LNCAP (cell line): ENCODE results near the gene ZNF641.

Experiments used
- TF ChIP-seq, protein P1 (sequence below): fragments of 450-650 bp; IDR thresholded peaks from 2 replicates; pipeline ENCODE4 v1.5.1; 2017; ENCODE audit warnings: mild to moderate bottlenecking

ZNF641 gene

DNA sequence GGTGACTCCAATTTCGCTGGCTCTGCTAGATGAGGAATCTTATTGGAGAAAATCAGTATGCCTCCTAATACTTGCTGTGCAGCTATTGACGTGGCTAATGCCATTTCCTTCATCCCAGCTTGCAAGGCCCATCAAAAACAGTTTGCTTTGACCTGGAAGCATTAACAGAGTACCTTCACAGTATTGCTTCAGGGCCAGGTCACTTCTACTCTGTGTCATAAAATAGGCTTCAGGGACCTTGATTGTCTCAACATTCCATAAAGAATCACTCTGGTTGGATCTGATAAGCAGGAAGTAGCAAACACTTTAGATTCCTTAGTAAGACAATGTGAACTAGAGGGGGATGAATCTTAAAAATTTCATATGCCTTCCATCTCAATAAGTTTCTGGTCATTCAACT lies 26.9 kb upstream of the ZNF641 start:
- TF ChIP-seq, protein P1, sequence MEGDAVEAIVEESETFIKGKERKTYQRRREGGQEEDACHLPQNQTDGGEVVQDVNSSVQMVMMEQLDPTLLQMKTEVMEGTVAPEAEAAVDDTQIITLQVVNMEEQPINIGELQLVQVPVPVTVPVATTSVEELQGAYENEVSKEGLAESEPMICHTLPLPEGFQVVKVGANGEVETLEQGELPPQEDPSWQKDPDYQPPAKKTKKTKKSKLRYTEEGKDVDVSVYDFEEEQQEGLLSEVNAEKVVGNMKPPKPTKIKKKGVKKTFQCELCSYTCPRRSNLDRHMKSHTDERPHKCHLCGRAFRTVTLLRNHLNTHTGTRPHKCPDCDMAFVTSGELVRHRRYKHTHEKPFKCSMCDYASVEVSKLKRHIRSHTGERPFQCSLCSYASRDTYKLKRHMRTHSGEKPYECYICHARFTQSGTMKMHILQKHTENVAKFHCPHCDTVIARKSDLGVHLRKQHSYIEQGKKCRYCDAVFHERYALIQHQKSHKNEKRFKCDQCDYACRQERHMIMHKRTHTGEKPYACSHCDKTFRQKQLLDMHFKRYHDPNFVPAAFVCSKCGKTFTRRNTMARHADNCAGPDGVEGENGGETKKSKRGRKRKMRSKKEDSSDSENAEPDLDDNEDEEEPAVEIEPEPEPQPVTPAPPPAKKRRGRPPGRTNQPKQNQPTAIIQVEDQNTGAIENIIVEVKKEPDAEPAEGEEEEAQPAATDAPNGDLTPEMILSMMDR: no peak

DNA sequence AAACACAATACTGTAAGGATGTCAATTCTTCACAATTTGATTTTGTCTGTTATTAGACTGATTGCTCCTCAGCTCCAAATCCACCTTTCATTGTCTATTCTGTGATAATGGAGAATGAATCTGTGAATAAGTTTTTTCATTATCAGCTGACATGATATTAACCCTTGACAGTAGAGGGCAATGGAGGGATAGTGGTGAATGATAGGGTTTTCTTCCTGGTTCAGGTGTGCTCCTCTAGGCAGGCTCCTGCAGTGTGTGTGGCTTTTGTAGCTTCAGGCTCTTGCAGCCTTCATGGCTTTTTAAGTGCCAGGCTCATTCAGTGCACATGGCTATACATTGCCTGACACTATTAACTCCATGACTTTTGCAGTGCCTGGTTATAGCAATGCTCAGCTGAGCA lies 23.4 kb upstream of the ZNF641 start:
- TF ChIP-seq, protein P1: no peak

DNA sequence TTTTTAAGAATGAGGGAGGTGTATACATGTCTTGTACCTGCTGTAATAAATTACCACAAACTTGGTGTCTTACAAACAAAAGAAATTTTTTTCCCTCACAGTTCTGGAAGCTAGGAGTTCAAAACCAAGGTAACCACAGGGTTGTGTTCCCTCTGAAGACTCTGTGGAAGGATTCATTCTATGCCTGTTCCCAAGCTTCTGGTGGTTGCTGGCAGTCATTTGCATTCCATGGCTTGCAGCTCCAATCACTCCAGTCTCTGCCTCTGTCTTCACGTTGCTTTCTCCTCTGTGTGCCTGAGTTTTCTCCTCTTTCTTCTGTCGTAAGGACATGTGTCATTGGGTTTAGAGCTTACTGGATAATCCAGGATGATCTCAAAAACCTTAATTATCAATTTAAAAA lies 15.4 kb upstream of the ZNF641 start:
- TF ChIP-seq, protein P1: no peak

DNA sequence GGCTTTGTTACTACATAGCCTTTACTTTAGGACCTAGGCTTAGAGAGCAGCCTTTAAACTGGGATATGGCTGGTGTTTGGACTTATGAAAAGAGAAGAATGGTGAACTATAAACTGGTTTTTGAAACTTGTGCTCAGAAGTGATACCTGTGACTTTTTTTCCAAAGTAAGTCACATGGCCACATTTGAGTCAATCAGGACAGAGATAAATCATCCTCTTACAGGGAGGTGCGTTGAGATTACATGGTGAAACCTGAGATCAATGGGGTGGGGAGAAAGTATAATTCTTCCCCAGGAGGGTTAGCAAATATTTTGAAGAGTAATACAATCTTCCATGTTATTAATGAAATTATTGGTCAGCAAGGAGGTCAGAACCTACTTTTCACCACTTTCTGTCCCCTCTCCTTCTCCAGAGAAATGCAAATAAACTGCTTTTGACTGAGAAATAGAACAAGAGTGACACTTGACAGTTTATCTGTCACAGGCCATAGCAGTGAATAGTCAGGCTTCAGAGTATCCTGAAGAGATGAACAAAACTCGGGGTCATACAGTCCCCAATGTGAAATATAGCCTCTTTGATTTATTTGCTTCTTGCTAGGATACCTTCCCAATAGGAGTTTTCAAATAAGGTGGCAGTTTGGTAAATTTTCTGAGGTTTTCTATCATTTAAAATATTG lies 11.1 kb upstream of the ZNF641 start:
- TF ChIP-seq, protein P1: no peak

DNA sequence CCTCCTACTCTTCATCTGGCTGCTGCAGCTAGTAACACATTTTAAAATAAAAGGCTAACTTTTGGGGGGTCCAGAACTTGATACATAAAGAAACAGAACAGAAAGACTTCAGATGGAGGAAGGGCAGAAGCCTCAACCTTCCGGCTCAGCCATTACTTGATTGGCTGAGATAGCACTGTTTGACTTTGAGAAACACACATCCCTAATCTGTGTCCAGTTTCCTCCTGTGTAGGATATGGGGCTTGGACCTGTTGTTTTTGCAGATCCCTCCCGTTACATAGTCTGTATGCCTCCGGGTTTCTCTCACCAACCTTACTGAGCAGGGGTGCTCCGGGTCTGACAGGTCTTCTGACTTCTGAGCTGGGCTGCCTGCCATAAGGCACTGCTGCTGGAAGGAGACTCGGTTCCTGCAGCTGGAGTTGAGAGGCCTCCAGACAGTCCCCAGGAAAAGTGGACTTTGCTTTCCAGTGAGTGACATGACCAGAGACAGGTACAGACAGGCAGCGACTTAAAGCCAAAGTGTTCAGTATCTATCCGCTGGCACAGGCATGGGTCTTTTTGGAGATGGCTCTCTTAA lies 8.3 kb upstream of the ZNF641 start:
- TF ChIP-seq, protein P1: no peak

DNA sequence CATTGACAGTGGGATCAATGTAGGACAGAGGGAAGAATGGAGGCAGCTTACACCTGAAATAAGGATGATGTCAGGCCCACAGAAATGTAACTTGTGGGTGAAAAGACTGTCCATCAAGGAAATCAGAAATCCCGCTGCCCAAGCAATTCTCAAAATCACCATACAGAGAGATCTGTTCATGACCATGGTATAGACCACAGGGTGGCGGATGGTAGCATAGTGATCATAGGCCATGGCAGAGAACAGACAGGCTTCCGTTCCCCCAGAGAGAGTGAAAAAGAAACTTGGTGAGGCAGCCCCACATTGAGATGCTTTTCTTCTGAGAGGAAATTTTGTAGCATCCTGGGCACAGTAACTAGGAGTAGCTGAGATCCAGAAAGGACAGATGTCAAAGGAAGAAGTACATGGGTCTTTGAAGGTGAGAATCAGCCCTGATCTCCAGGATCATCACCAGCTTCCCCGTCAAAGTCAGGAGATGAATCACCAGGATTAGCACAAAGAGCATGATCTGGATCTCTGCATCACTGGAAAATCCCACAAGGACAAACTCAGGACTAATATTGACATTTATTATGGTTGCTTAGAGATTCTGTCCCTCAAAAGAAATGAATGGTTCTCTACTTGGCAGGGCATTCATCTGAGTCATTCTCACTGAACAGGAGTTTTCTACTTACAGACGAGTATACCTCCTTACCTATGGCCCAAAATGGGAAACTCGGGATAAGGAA lies 5.5 kb upstream of the ZNF641 start:
- TF ChIP-seq, protein P1: no peak

DNA sequence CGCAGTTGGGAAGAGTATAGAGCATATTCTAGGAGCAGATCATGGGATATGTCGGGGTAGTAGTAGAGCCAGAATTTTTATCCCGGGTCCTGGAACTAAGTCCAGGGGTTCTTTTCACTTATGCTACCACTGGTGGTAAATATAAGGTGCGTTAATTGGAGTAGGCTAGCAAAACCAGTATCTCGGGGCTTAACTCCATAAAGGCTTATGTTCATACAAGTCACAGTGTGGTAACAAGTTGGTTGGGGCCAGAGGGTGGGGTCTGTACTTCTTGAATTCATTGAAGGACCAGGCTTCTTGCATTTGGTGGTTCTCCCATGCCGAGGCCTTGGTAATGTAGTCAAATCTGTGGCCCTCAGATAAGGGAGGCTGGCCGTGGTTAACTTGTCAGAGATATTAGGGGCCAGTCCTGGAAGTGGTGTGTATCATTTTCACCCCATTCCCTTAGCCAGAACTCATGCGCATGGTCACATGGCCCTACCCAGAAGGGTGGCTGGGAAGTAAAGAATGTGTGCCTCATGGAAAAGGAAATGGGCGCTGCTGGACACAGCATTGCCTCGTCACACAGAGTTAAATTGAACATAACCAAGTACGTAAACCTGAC lies 1.5 kb upstream of the ZNF641 start:
- TF ChIP-seq, protein P1: no peak
